NB4 (cell line): ENCODE data around the gene CHCHD3.

ENCODE experiments used
- POLR2A ChIP-seq: IDR thresholded peaks from 2 replicates; pipeline ENCODE4 v1.6.1; 2011; ENCODE audit warnings: mild to moderate bottlenecking; ENCODE audit not compliant: insufficient read length; ENCODE audit errors: extremely low read depth
- TF ChIP-seq, protein P1 (sequence below): IDR thresholded peaks from one replicate; pipeline ENCODE4 v1.5.1; 2012; ENCODE audit warnings: low read depth, low read length
- TF ChIP-seq, protein P2 (sequence below): IDR thresholded peaks from 2 replicates; pipeline ENCODE4 v1.6.1; 2011; ENCODE audit warnings: low read depth, low read length

DNA sequence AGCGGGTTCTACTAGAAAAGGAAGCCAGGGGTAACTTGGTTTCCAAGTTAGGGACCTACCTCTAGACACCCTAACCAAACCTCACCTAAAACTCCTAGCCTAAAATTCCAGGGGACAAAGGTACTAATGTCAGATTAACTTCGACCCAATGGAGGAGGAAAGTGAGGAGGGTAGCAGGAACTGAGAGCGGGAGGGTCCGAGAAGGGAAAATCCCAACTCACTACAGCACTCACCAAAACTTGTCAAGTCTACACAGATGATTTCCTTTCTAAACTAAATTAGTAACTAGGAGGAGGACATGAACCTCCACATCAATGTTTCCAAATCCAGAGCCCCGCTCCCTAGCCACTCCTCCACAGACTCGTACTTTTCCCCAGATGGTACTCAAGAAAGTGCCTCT lies 22.6 kb downstream of the CHCHD3 start:
- TF ChIP-seq, protein P1, sequence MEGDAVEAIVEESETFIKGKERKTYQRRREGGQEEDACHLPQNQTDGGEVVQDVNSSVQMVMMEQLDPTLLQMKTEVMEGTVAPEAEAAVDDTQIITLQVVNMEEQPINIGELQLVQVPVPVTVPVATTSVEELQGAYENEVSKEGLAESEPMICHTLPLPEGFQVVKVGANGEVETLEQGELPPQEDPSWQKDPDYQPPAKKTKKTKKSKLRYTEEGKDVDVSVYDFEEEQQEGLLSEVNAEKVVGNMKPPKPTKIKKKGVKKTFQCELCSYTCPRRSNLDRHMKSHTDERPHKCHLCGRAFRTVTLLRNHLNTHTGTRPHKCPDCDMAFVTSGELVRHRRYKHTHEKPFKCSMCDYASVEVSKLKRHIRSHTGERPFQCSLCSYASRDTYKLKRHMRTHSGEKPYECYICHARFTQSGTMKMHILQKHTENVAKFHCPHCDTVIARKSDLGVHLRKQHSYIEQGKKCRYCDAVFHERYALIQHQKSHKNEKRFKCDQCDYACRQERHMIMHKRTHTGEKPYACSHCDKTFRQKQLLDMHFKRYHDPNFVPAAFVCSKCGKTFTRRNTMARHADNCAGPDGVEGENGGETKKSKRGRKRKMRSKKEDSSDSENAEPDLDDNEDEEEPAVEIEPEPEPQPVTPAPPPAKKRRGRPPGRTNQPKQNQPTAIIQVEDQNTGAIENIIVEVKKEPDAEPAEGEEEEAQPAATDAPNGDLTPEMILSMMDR: no peak
- TF ChIP-seq POLR2A: no peak
- TF ChIP-seq, protein P2, sequence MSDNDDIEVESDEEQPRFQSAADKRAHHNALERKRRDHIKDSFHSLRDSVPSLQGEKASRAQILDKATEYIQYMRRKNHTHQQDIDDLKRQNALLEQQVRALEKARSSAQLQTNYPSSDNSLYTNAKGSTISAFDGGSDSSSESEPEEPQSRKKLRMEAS: no peak
